HG03175 (cell line): ENCODE measurements around the gene KRTAP12-2.
"Not testable (repeated sequence)": the region's sequence is repeated elsewhere in the genome, so short reads cannot be mapped to it uniquely, and the experiment has no call there.

Experiments
- ATAC-seq: cut with Tn5 transposase; IDR thresholded peaks from one replicate; pipeline ENCODE4 v1.9.1; 2021; ENCODE audit warnings: mild to moderate bottlenecking, moderate library complexity; ENCODE audit not compliant: unreplicated experiment

KRTAP12-2 gene

DNA sequence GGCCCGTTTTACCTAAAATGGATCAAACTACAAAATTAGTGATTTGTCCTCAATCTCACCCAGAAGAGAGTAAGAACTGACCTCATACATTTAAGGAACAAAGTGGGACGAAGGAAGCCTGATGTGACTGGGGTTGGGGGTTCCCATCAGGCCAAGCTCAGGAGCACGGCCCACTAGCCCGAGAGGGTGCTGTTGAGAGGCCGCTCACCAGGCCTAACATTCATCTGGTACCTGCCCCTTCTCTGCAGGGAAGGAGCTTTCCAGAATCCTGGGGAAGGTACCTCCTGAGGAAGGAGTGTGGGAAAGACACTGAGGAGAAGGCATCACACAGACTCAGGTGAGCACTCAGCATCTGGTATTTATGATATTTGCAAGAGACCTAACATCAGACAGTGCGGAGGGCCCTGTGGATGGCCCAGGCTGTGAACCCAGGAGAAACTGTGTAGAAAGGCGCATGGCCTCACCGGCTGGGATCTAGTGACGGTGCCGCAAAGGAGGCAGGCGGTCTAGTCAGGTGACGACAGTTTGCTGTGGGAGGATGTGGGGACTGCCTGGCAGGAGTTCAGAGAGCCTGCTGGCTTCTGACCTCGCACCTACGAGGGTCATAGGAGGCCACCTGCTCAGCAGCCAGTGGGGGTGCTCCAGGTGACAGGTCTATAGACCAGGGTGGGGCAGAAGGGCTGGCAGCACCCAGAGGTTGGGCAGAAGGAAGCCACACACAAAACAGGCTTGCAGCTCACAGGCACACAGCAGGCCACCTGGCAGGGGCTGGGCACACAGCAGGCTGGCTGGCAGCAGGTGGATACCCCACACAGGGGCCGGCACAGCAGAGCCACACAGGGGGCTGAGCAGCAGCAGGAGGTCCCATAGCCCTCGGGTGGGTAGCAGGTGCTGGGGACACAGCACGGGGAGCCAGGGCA lies 12.8 kb downstream of the KRTAP12-2 start:
- no peak for ATAC-seq

DNA sequence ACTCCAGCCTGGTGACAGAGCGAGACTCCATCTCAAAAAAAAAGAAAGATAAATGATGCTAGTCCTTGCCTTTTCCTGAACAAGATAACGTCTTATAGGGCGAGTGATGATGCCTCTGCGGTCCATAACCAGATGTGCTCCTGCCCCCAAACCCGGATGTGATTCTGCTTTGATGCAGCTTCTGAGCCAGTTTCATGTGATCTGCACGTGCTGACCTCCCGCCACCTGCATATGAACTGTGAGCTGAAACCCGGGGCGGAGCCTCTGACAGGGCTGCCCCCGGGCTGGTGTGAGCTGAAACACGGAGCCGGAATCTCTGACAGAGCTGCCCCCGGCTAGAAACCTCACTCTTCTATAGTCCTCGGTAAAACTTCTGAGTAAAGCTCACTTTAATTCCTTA lies 13.6 kb downstream of the KRTAP12-2 start:
- no peak for ATAC-seq

DNA sequence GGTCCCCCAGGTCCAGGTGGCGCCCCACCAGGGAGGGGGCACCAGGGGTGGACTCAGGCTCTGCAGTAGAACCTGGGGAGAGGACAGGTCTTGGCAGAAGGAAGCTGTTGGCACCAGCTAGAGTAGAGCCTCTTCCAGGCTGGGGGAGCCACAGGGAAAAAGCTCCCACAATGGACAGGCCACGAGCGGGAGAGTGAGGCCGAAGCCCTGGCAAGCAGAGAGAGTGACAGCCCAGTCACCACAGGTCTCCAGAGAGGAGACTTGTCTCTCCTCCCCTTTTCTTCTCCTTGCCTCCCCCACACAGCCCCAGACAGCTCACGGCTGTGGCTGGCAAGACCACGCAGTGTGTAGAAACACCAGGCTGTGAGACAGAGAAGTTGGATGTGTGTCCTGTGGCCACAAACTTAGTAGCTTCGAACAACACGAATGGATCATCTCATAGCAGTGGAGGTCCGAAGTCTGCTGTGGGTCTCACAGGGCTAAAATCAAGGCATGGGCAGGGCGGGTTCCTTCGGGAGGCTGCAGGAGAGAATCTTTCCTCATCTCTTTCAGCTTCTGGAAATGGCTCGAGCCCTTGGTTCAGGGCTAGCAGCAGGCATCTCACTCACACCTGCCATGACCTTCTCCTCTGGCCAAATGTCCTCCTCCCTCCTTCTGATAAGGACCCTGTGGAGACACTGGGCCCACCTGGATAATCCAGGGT lies 15.6 kb downstream of the KRTAP12-2 start:
- ATAC-seq = no peak

- ATAC-seq = no peak
These were observed 16.3 kb downstream of the KRTAP12-2 start for GRCh38 chr21:44650265-44650972.

DNA sequence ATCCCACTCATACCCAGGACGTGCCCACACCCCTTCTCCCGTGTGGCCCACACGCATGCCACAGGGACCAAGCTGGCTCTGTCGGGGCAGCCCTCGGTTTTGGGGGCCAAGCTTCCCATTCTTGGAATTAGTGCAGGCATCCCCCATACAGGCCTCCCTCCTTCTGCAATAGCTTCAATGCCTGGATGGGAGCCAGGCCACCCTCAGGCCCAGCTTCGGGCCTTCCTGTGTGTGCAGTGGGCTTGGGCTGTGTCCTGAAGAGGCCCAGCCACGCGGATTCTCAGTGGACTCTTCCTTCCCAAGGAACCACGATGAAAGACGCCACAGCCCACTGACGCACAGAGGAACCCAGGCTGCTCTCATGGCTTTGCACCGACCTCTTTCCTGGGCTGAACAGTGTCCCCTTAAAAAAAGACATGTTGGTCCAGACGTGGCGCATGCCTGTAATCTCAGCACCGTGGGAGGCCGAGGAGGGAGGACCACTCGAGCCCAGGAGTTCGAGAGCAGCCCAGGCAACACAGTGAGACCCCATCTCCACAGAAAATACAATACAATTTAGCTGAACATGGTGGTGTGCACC lies 17.1 kb downstream of the KRTAP12-2 start:
- ATAC-seq = no peak

GRCh38 chr21:44648557-44649311 lies 18.0 kb downstream of the KRTAP12-2 start:
- no peak for ATAC-seq

DNA sequence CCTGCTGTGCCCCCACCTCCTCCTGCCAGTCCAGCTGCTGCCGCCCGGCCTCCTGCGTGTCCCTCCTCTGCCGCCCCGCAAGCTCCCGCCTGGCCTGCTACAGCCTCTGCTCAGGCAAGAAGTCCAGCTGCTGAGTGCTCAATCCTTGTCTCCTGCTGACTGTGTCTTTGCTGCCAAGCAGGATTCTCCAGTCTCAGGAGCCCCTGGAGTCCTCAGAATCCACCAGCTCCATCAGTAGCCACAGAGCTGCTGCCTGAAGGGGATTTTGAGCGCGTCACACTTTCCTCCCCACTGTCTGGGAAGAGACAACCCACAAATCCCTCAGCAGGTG lies 19.5 kb downstream of the KRTAP12-2 start:
- ATAC-seq = no peak

DNA sequence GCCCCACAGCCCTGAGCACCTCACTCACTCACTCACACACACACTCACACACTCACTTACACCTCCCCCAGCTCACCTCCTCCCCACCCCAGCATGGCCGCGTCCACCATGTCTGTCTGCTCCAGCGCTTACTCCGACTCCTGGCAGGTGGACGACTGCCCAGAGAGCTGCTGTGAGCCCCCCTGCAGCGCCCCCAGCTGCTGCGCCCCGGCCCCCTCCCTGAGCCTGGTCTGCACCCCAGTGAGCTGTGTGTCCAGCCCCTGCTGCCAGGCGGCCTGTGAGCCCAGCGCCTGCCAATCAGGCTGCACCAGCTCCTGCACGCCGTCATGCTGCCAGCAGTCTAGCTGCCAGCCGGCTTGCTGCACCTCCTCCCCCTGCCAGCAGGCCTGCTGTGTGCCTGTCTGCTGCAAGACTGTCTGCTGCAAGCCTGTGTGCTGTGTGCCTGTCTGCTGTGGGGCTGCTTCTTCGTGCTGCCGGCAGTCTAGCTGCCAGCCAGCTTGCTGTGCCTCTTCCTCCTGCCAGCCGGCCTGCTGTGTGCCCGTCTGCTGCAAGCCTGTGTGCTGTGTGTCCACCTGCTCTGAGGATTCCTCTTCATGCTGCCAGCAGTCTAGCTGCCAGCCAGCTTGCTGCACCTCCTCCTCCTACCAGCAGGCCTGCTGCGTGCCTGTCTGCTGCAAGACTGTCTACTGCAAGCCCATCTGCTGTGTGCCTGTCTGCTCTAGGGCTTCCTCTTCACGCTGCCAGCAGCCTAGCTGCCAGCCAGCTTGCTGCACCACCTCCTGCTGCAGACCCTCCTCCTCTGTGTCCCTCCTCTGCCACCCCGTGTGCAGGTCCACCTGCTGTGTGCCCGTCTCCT lies 20.1 kb downstream of the KRTAP12-2 start, which contains the start of gene KRTAP10-11:
Gene KRTAP10-11, plus strand, starts transcription at position 49 of the 856 bp plus-strand sequence. Its CDS starts 45 bp downstream, at position 94.
- not testable (repeated sequence) for ATAC-seq

DNA sequence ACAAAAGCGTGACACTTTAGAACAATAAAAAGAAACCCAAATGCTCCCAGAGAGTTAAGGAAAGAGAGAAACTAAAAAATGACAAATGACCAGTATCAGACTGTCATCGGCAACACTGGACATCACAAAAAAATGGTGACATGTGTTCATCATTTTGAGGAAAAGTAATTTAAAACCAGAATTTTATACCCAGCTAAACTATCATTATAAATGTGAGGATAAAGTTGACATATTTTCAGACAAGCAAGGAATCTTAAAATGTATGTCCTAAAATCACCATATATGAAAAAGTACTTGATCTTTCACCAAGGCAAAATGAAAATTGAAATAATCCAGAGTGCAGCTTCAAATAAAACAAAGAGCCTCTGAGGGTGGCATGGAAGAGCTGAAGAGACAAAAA lies 21.8 kb downstream of the KRTAP12-2 start:
- no peak for ATAC-seq

DNA sequence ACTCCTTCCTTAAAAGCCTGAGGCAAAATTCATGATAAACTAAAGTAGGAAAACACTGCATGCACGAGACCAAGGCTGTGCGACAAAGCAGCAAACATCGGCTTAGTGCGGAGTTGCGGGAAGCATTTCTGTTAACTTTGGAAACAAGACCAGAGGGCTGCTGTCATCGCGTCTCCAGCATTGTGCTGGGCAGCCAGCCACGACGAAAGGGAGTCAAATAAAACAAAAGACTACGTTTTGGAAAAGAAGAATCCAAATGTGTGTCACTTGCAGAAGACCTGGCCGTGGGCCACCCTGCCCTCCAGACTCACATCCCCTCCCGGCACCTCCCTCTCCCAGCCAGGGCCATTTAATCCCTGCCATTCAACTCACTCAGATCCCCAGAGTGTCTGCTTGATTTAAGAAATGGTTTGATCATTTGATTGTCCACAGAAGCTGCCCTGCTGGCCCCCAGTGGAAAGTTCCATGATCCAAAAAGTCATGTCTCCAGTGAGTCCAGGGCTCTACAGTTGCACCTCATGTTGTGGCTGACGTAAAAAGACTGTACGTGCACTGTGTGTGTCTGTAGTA lies 22.9 kb downstream of the KRTAP12-2 start:
- no peak for ATAC-seq

DNA sequence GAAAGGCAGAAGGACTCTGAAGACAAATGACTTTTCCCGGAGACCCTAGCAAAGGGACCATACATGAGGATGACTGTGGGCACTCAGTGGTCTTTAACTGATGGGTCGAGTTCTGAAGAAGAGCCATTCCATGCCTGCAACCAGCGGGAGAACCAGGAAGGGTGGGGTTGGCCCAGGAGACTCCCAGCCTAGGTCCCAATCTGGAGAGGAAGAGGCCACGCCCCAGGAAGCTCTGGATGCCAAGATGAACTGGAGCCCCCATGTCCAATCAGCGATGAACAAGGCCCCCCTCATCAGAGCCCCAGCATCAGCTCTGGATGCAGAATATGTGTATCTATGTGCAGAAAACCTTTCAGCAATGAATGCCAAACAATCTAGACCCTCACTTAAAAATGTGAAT lies 26.0 kb downstream of the KRTAP12-2 start:
- no peak for ATAC-seq

- ATAC-seq = no peak
These were observed 27.4 kb downstream of the KRTAP12-2 start for GRCh38 chr21:44639331-44639655.

- ATAC-seq = not testable (repeated sequence)
These were observed 28.0 kb downstream of the KRTAP12-2 start for GRCh38 chr21:44638506-44639330.

DNA sequence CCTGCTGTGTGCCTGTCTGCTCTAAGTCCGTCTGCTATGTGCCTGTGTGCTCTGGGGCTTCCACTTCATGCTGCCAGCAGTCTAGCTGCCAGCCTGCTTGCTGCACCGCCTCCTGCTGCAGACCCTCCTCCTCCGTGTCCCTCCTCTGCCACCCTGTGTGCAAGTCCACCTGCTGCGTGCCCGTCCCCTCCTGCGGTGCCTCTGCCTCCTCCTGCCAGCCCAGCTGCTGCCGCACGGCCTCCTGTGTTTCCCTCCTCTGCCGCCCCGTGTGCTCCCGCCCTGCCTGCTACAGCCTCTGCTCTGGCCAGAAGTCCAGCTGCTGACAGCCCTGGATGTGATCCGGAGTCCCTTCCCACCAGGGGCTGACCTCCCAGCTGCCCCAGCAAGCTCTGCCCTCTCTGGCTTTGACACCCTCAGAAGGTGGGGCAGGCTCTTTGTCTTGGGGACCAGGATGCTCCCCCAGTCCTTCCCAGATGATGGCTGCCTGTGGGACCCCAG lies 28.8 kb downstream of the KRTAP12-2 start:
- not testable (repeated sequence) for ATAC-seq

DNA sequence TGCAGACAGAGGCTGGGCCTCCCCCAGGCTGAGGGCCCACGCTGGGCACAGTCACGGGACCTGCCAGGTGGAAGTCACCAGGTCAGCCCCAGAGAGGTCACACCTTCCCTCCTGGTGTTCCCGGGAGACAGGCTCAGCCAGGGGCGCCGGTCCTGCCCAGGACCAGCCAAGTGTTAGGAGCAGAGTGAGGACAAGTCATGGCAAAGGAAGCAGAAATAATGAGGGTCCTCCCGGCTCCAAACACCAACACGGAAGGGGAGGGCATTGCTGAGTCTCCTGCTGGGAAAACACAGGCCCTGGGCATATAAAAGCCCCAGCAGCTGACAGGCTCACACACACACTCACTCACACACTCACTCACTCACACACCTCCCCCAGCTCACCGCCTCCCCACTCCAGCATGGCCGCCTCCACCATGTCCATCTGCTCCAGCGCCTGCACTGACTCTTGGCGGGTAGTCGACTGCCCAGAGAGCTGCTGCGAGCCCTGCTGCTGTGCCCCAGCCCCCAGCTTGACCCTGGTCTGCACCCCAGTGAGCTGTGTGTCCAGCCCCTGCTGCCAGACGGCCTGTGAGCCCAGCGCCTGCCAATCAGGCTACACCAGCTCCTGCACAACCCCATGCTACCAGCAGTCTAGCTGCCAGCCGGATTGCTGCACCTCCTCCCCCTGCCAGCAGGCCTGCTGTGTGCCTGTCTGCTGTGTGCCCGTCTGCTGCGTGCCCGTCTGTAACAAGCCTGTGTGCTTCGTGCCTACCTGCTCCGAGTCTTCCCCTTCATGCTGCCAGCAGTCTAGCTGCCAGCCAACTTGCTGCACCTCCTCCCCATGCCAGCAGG lies 29.5 kb downstream of the KRTAP12-2 start, which contains the start of gene KRTAP10-10:
Gene KRTAP10-10, plus strand, starts transcription at position 339 of the 833 bp plus-strand sequence. Its CDS starts 62 bp downstream, at position 401.
- ATAC-seq = no peak

DNA sequence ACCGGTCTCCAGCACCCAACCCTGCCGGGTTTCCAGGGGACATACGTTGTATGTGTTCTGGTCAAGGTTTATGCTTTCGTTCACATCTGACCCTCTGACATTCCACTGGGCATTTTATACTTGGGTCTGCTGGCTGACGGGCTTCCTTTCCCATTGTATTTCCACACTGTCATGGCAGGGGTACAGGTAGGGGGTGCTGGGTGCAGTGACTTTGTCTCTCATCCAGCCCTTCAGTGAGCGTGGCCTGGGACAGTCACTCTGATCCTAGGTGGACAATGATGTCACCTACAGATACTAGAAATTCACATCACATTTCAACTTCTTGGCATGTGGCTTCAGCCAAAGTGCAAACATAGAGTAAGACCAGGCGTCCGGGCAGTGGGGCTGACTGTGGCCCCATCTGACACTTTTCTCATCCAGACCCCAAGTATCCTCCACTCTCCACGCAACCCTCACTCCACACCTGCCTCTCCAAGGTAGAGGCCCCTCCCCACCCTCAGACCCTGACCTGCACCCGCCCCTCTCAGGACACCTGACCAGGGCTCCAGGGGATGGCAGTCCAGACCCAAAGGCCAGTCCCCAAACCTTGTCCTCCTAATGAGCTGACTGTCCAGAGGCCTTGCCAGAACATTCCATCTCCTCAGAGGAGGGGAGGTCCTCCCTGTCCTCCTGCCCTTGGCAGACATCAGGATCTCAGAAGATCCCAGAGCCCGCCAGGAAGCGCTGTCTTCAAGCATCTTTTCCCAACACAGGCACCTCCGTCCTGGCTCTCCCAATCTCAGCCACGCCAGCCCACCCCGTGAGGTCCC lies 30.3 kb downstream of the KRTAP12-2 start:
- ATAC-seq = no peak
